Kidney (tissue), 14 donors: ENCODE measurements around the gene WAC. TPM values are rescaled to one million over a fixed set of nuclear protein-coding genes. Genes with fewer than 3 reads are reported as not detected.

ENCODE experiments used
- DNase-seq, 5 donors: peaks; one replicate each; pipeline ENCODE4 v3.0.0-alpha.2; 2013 to 2020
- FAIRE-seq: peaks from 2 replicates; lab custom pipeline; 2012; peaks lifted over from hg19 to GRCh38; lab: Jason Lieb, UNC
- H3K27ac ChIP-seq, 2 donors: one replicate each; pipeline ENCODE4 v1.7.0; 2013; ENCODE audit warnings: low read depth in 2 of 2, low read length in 2 of 2, inconsistent platforms in 1 of 2
- H3K27me3 ChIP-seq: one replicate; pipeline ENCODE4 v1.7.1; 2013; ENCODE audit warnings: low read length, inconsistent platforms; ENCODE audit not compliant: control insufficient read depth, insufficient read depth
- H3K36me3 ChIP-seq, 3 donors: one replicate each; pipeline versions ENCODE4 v1.7.0 to v1.7.1; 2013; ENCODE audit warnings: low read length in 3 of 3, control low read depth in 1 of 3, inconsistent platforms in 1 of 3; ENCODE audit not compliant: insufficient read depth in 3 of 3, control insufficient read depth in 2 of 3
- H3K4me1 ChIP-seq, 3 donors: one replicate each; pipeline versions ENCODE4 v1.7.0 to v1.7.1; 2013; ENCODE audit warnings: low read length in 3 of 3, inconsistent platforms in 1 of 3, low read depth in 1 of 3; ENCODE audit not compliant: control insufficient read depth in 2 of 3, insufficient read depth in 2 of 3
- H3K4me3 ChIP-seq, 3 donors: one replicate each; pipeline versions ENCODE4 v1.7.0 to v1.8.1; 2013; ENCODE audit warnings: low read length in 3 of 3, control low read depth in 1 of 3, inconsistent platforms in 1 of 3
- H3K9ac ChIP-seq, 3 donors: one replicate each; pipeline versions ENCODE4 v1.7.0 to v1.7.1; 2013; ENCODE audit warnings: low read length in 3 of 3, control low read depth in 1 of 3, inconsistent platforms in 1 of 3
- H3K9me3 ChIP-seq, 3 donors: one replicate each; pipeline versions ENCODE4 v1.7.0 to v1.7.1; 2013; ENCODE audit warnings: low read length in 3 of 3, control low read depth in 1 of 3, inconsistent platforms in 1 of 3; ENCODE audit not compliant: control insufficient read depth in 2 of 3, insufficient read depth in 1 of 3
- CTCF ChIP-seq: IDR thresholded peaks from 3 replicates; pipeline ENCODE4 v1.5.1; 2012; ENCODE audit warnings: mild to moderate bottlenecking, moderate library complexity, borderline replicate concordance; ENCODE audit not compliant: insufficient read depth; ENCODE audit errors: extremely low read depth
- intact Hi-C: fragments of 100-400 bp; cut with DNase I; formaldehyde crosslinking; loops from one replicate; pipeline ENCODE4 v1.11.1; 2022
- polyA plus RNA-seq: library from polyadenylated mRNA; stranded (reverse); fragments of 350-450 nt; fragmentation: Illumina TruSeq; extraction: RNeasy Lipid Tissue Mini Kit (QIAGEN cat#74804); gene quantifications from one replicate; pipeline ENCODE4 v1.2.3, GENCODE V29; 2014; ENCODE audit warnings: low read depth, low replicate concordance; ENCODE audit not compliant: insufficient read depth
- total RNA-seq: library from RNA; stranded (reverse); fragmentation: NEBNext Ultra II Directional; extraction: Animal tissue kit (Norgen Biotek cat#: 25700); gene quantifications from one replicate; pipeline ENCODE4 v1.2.1, GENCODE V29; 2021
- donor health status: control.
- donor health status: control.
- donor health status: control.
- donor health status: control.
- donor health status: control.
- donor health status: DM: yes; HTN: yes; CAD: no.
- donor health status: Normal renal cell carcinoma (clear cell type).

WAC gene
- total and polyA plus RNA-seq, 2 donors from 2014 or later = 33.4 to 107 TPM

- intact Hi-C loops = loop anchor here (10.0 kb wide), 3 partner anchors 330 to 640 kb away; no protein-coding TSS in a partner anchor
- DNase-seq (no peak), FAIRE-seq (no peak)
- peaks cover 0 to 6% (median 0%) of the 10 kb centered on the region in 3 donors for H3K4me1 ChIP-seq
- no peak for TF ChIP-seq CTCF
- no peak overlapping the region for H3K9ac ChIP-seq
- no peaks in the 10 kb centered on the region for H3K36me3 ChIP-seq
- no peak overlapping the region for H3K27ac ChIP-seq
- H3K27me3 ChIP-seq = peaks cover 1% of the 10 kb centered on the region
- H3K4me3 ChIP-seq = no peak overlapping the region
- H3K9me3 ChIP-seq = no peaks in the 10 kb centered on the region
Observed at GRCh38 chr10:28664369-28664740, 131.4 kb downstream of the WAC start.

- H3K4me1 ChIP-seq = peaks cover 0 to 6% (median 0%) of the 10 kb centered on the region in 3 donors
- H3K36me3 ChIP-seq = no peaks in the 10 kb centered on the region
- FAIRE-seq (no peak), DNase-seq (no peak)
- no peak for TF ChIP-seq CTCF
- no peak overlapping the region for H3K9ac ChIP-seq
- no peak overlapping the region for H3K4me3 ChIP-seq
- intact Hi-C loops = loop anchor here (10.0 kb wide), 3 partner anchors 328 to 638 kb away; no protein-coding TSS in a partner anchor
- no peaks in the 10 kb centered on the region for H3K9me3 ChIP-seq
- H3K27me3 ChIP-seq = peaks cover 5% of the 10 kb centered on the region
- H3K27ac ChIP-seq = no peak overlapping the region
Observed at GRCh38 chr10:28666751-28667467, 134.0 kb downstream of the WAC start.

- FAIRE-seq = no peak
- DNase-seq = peak; percentile 77 to 88 (median 81)
- H3K27ac ChIP-seq = no peak overlapping the region
- H3K9ac ChIP-seq = peak overlapping the region in 2 of 3 donors; percentile 46 to 82
- intact Hi-C loops = loop anchor here (10.0 kb wide), 3 partner anchors 326 to 636 kb away; no protein-coding TSS in a partner anchor
- no peak for TF ChIP-seq CTCF
- H3K27me3 ChIP-seq = peaks cover 5% of the 10 kb centered on the region
- H3K9me3 ChIP-seq = no peaks in the 10 kb centered on the region
- peaks cover 0 to 5% (median 0%) of the 10 kb centered on the region in 3 donors for H3K4me1 ChIP-seq
- H3K36me3 ChIP-seq = no peaks in the 10 kb centered on the region
- peak overlapping the region; percentile 66 to 84 (median 80) for H3K4me3 ChIP-seq
Observed at GRCh38 chr10:28668363-28669226, 135.7 kb downstream of the WAC start.
